Panc1 (cell line): ENCODE measurements around the gene ITGB4. TPM values are rescaled to one million over a fixed set of nuclear protein-coding genes. Genes with fewer than 3 reads are reported as not detected.

Source experiments
- ATAC-seq: fragments of 200-7000 bp; cut with Tn5 transposase; 2 replicates; pipeline ENCODE4 v1.9.1; 2020; ENCODE audit warnings: mild to moderate bottlenecking, moderate library complexity
- BruUV-seq: library from RNA; stranded (reverse); fragments of 400-500 nt; replicated peaks from 2 replicates; lab custom pipeline; 2021; lab: Mats Ljungman, UMichigan
- CTCF ChIA-PET: fragments of 300-600 bp; sonication (Branson Sonifier 250); formaldehyde crosslinking; loops from one replicate; lab custom pipeline; 2022; ENCODE audit warnings: antibody characterized with exemption; lab: Charles Lee
- POLR2A ChIA-PET: fragments of 300-600 bp; sonication (Branson Sonifier 250); formaldehyde crosslinking; loops from one replicate; lab custom pipeline; 2022; ENCODE audit warnings: antibody characterized with exemption; lab: Charles Lee
- DNase-seq: peaks from one replicate; pipeline ENCODE4 v3.0.0-alpha.2; 2010; ENCODE audit warnings: low read depth, low spot score
- H3K27ac ChIP-seq: 2 replicates; pipeline ENCODE4 v1.5.1; 2011; ENCODE audit warnings: mild to moderate bottlenecking, low read length, inconsistent platforms
- H3K27me3 ChIP-seq: fragments of 200-500 bp; sonication (Bioruptor generic); 2 replicates; pipeline ENCODE4 v1.6.0; 2014; ENCODE audit warnings: low read length, inconsistent platforms; ENCODE audit not compliant: control insufficient read depth, insufficient read depth
- H3K36me3 ChIP-seq: fragments of 200-500 bp; sonication (Bioruptor generic); 2 replicates; pipeline ENCODE4 v1.5.1; 2014; ENCODE audit warnings: inconsistent platforms, mild to moderate bottlenecking, low read length, moderate library complexity; ENCODE audit not compliant: control insufficient read depth, insufficient read depth
- H3K4me1 ChIP-seq: 2 replicates; pipeline ENCODE4 v1.5.1; 2011; ENCODE audit warnings: inconsistent platforms, mild to moderate bottlenecking, low read length, moderate library complexity; ENCODE audit not compliant: control insufficient read depth, insufficient read depth
- H3K4me3 ChIP-seq, 2 experiments: 2 replicates each; pipeline ENCODE4 v1.5.1; 2011 to 2012; ENCODE audit warnings: low read depth in 2 of 2, low read length in 2 of 2, mild to moderate bottlenecking in 2 of 2, inconsistent platforms in 1 of 2, moderate library complexity in 1 of 2
- H3K9me3 ChIP-seq: fragments of 200-500 bp; sonication (Bioruptor generic); 2 replicates; pipeline ENCODE4 v1.5.1; 2014; ENCODE audit warnings: low read depth, mild to moderate bottlenecking, inconsistent platforms, low read length, moderate library complexity; ENCODE audit not compliant: control insufficient read depth, insufficient read depth
- CTCF ChIP-seq: fragments of 450-650 bp; IDR thresholded peaks from 2 replicates; pipeline ENCODE4 v1.5.1; 2017; ENCODE audit warnings: mild to moderate bottlenecking
- POLR2AphosphoS5 ChIP-seq: IDR thresholded peaks from 2 replicates; pipeline ENCODE4 v1.6.1; 2012; ENCODE audit warnings: mild to moderate bottlenecking, low read depth, low read length, moderate library complexity
- REST ChIP-seq, 2 experiments: IDR thresholded peaks; 2 replicates each; pipeline ENCODE4 v1.6.1; 2011 to 2012; ENCODE audit warnings: low read depth in 2 of 2, control low read depth in 1 of 2, low read length in 1 of 2, mild to moderate bottlenecking in 1 of 2, moderate library complexity in 1 of 2; ENCODE audit not compliant: insufficient read depth in 1 of 2
- SIN3A ChIP-seq: IDR thresholded peaks from 2 replicates; pipeline ENCODE4 v1.6.1; 2012; ENCODE audit warnings: low read depth, mild to moderate bottlenecking, low read length, moderate library complexity, borderline replicate concordance; ENCODE audit not compliant: insufficient read depth
- TCF7L2 ChIP-seq: IDR thresholded peaks from 2 replicates; pipeline ENCODE4 v1.6.1; 2011; ENCODE audit warnings: mild to moderate bottlenecking, low read depth, low read length, inconsistent platforms
- in situ Hi-C: cut with HindIII; loops from 2 replicates; pipeline ENCODE4 v1.10.0; 2016; ENCODE audit warnings: low sequenced_read_pairs, low pct_unique_long_range_greater_than_20kb
- intact Hi-C: fragments of 100-400 bp; cut with micrococcal nuclease; formaldehyde crosslinking; loops from one replicate; pipeline ENCODE4 v1.10.0; 2022; ENCODE audit not compliant: unreplicated experiment
- total RNA-seq: library from RNA; stranded (reverse); gene quantifications from one replicate; pipeline ENCODE4 v1.2.1, GENCODE V29; 2021; ENCODE audit not compliant: unreplicated experiment

The ITGB4 gene
- total RNA-seq, 1 experiment from 2014 or later = 100 TPM

- BruUV-seq = no TSS peak
- TF ChIP-seq CTCF (no peak), TCF7L2 (no peak), POLR2AphosphoS5 (no peak), REST (IDR thresholded peaks at IDR 0.05; ENCODE audit: insufficient read depth in 1 of 2, low read depth in 2 of 2, low read length in 1 of 2) (no peak), SIN3A (no peak)
- peaks cover 39% of the 10 kb centered on the region for H3K4me1 ChIP-seq
- ChIA-PET POLR2A (no interaction called here), CTCF (no interaction called here)
- no peak overlapping the region for H3K4me3 ChIP-seq
- DNase-seq (no peak), ATAC-seq (no peak)
- H3K27ac ChIP-seq = peak overlapping the region; percentile 42; the same call in 1 of the 2 replicates
- no peaks in the 10 kb centered on the region for H3K36me3 ChIP-seq
- H3K9me3 ChIP-seq = no peaks in the 10 kb centered on the region
- intact Hi-C loops (no loop called here), in situ Hi-C loops (no loop called here)
- H3K27me3 ChIP-seq = no peaks in the 10 kb centered on the region
Observed at GRCh38 chr17:75689441-75689873, 31.8 kb upstream of the ITGB4 start.

- Histone ChIP-seq H3K9me3 (no peaks in the 10 kb centered on the region), H3K27me3 (no peaks in the 10 kb centered on the region), H3K4me3 (no peak overlapping the region), H3K27ac (peak overlapping the region; percentile 81), H3K36me3 (no peaks in the 10 kb centered on the region), H3K4me1 (peaks cover 54% of the 10 kb centered on the region)
- ChIA-PET POLR2A (no interaction called here), CTCF (interaction anchor here (0.6 to 1.1 kb wide), 2 partner anchors 14 to 57 kb away, joined by 3 to 11 read pairs; no protein-coding TSS in a partner anchor)
- DNase-seq = no peak
- no peak for ATAC-seq
- no peak for TF ChIP-seq POLR2AphosphoS5
- TF ChIP-seq REST (IDR thresholded peaks at IDR 0.05; ENCODE audit: insufficient read depth in 1 of 2, low read depth in 2 of 2, low read length in 1 of 2) = no peak
- TF ChIP-seq SIN3A = no peak
- TF ChIP-seq CTCF = no peak
- BruUV-seq = no TSS peak
- intact Hi-C loops = no loop called here
- in situ Hi-C loops = no loop called here
Observed at GRCh38 chr17:75691371-75691791, 29.9 kb upstream of the ITGB4 start.
